ENCODE results near the gene NCAPH2. TPM values are rescaled to one million over a fixed set of nuclear protein-coding genes. Genes with fewer than 3 reads are reported as not detected.

Gene NCAPH2
- total RNA-seq, 4 donors from 2014 or later = 51.7 to 155 (median 55.4) TPM

DNA sequence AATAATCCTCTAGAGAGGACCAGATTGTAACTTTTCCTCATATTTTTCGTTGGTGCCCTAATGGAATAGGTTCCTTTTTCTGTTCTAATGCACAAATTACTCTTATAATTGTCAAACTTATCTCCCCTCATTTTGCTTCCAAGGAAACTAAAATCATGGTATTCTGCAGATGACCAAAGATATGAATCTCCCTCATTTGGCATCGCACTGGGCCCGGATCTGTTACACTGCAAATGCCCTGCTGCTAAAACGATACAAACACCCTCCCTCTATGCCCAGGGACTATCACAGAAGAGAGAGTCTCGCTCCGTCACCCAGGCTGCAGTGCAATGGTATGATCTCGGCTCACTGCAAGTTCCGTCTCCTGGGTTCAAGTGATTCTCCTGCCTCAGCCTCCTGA lies 45.3 kb downstream of the NCAPH2 start:
- no peak overlapping the region for H3K4me3 ChIP-seq
- peaks cover 0 to 7% of the 10 kb centered on the region in 2 donors for H3K4me1 ChIP-seq
- no peak for DNase-seq
- H3K27ac ChIP-seq = no peak overlapping the region
- TF ChIP-seq, protein P1, sequence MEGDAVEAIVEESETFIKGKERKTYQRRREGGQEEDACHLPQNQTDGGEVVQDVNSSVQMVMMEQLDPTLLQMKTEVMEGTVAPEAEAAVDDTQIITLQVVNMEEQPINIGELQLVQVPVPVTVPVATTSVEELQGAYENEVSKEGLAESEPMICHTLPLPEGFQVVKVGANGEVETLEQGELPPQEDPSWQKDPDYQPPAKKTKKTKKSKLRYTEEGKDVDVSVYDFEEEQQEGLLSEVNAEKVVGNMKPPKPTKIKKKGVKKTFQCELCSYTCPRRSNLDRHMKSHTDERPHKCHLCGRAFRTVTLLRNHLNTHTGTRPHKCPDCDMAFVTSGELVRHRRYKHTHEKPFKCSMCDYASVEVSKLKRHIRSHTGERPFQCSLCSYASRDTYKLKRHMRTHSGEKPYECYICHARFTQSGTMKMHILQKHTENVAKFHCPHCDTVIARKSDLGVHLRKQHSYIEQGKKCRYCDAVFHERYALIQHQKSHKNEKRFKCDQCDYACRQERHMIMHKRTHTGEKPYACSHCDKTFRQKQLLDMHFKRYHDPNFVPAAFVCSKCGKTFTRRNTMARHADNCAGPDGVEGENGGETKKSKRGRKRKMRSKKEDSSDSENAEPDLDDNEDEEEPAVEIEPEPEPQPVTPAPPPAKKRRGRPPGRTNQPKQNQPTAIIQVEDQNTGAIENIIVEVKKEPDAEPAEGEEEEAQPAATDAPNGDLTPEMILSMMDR (IDR thresholded peaks at IDR 0.05) = no peak
- TF ChIP-seq POLR2A (IDR thresholded peaks at IDR 0.05) = no peak
- no peaks in the 10 kb centered on the region for H3K36me3 ChIP-seq
- H3K27me3 ChIP-seq = peaks cover 5 to 11% of the 10 kb centered on the region in 2 donors
- H3K9me3 ChIP-seq = no peaks in the 10 kb centered on the region
- intact Hi-C loops (cut with DNase I; ENCODE audit: low total_unique reads) = loop anchor here (5.0 kb wide), 1 partner anchor 41 kb away; no protein-coding TSS in a partner anchor

- H3K27ac ChIP-seq = no peak overlapping the region
- no peak for DNase-seq
- H3K4me3 ChIP-seq = no peak overlapping the region
- intact Hi-C loops (cut with DNase I; ENCODE audit: low total_unique reads) = no loop called here
- H3K4me1 ChIP-seq = no peaks in the 10 kb centered on the region
- TF ChIP-seq POLR2A (IDR thresholded peaks at IDR 0.05) = no peak
- TF ChIP-seq, protein P1 (IDR thresholded peaks at IDR 0.05) = no peak
- no peaks in the 10 kb centered on the region for H3K36me3 ChIP-seq
- no peaks in the 10 kb centered on the region for H3K9me3 ChIP-seq
- H3K27me3 ChIP-seq = no peaks in the 10 kb centered on the region
These were observed 48.7 kb downstream of the NCAPH2 start for GRCh38 chr22:50556703-50557102.

- no peak overlapping the region for H3K4me3 ChIP-seq
- TF ChIP-seq, protein P1 (IDR thresholded peaks at IDR 0.05) = no peak
- TF ChIP-seq POLR2A (IDR thresholded peaks at IDR 0.05) = no peak
These were observed 52.0 kb downstream of the NCAPH2 start for GRCh38 chr22:50560034-50560433.

GRCh38 chr22:50561401-50562358 lies 53.7 kb downstream of the NCAPH2 start:
- Histone ChIP-seq H3K27ac (no peak overlapping the region), H3K9me3 (no peaks in the 10 kb centered on the region), H3K27me3 (no peaks in the 10 kb centered on the region), H3K4me1 (no peaks in the 10 kb centered on the region), H3K4me3 (no peak overlapping the region), H3K36me3 (no peaks in the 10 kb centered on the region)
- TF ChIP-seq, protein P1 (IDR thresholded peaks at IDR 0.05) = no peak
- no peak for TF ChIP-seq POLR2A (IDR thresholded peaks at IDR 0.05)
- no peak for DNase-seq
- intact Hi-C loops (cut with DNase I; ENCODE audit: low total_unique reads) = no loop called here

More at GRCh38 chr22:50560034-50560433, 52.0 kb downstream of the NCAPH2 start:
- no peaks in the 10 kb centered on the region for H3K9me3 ChIP-seq
- intact Hi-C loops (cut with DNase I; ENCODE audit: low total_unique reads) = no loop called here
- DNase-seq = no peak
- no peaks in the 10 kb centered on the region for H3K4me1 ChIP-seq
- no peaks in the 10 kb centered on the region for H3K27me3 ChIP-seq
- H3K36me3 ChIP-seq = no peaks in the 10 kb centered on the region
- no peak overlapping the region for H3K27ac ChIP-seq

All from uterus (tissue), 4 donors.